ENCODE results near the gene BRICD5. TPM values are rescaled to one million over a fixed set of nuclear protein-coding genes. Genes with fewer than 3 reads are reported as not detected.

Gene BRICD5
- total and polyA plus RNA-seq, 4 experiments from 2014 or later = 0.39 to 33.4 (median 32.4) TPM; not detected in 1

GRCh38 chr16:2198283-2198682 is 12.4 kb downstream of the BRICD5 start:
- ChIA-PET CTCF (ENCODE audit: partially characterized antibody) (interaction anchor here (1.0 kb wide), 1 partner anchor 53 kb away, joined by 4 read pairs; the partner anchor contains the start of gene ECI1), POLR2A (ENCODE audit: partially characterized antibody) (interaction anchor here (0.6 kb wide), 1 partner anchor 10 kb away, joined by 3 read pairs; no protein-coding TSS in a partner anchor)
- Mint-ChIP-seq H3K4me3 (peak overlapping the region in 6 of 8 donors; percentile 6 to 67 (median 56)), H3K4me1 (peaks cover 2 to 13% (median 7%) of the 10 kb centered on the region in 4 donors), H3K27ac (no peak overlapping the region), H3K27me3 (peaks cover 16 to 17% of the 10 kb centered on the region in 2 donors), H3K9me3 (no peaks in the 10 kb centered on the region), H3K36me3 (no peaks in the 10 kb centered on the region)
- Histone ChIP-seq H3K27me3 (ENCODE audit: insufficient read depth, low read length) (peaks cover 30% of the 10 kb centered on the region), H3K4me1 (ENCODE audit: insufficient read depth, low read length) (peaks cover 11% of the 10 kb centered on the region), H3K36me3 (ENCODE audit: insufficient read depth, low read length) (no peaks in the 10 kb centered on the region), H3K9me3 (ENCODE audit: control insufficient read depth in 1 of 2, low read length in 2 of 2) (no peaks in the 10 kb centered on the region), H3K4me3 (ENCODE audit: low read length in 2 of 2) (no peak overlapping the region), H3K27ac (ENCODE audit: low read depth, low read length) (no peak overlapping the region)
- intact Hi-C loops (cut with micrococcal nuclease) = no loop called here
- DNase-seq = no peak

- peak overlapping the region in 6 of 8 donors; percentile 27 to 67 (median 56) for H3K4me3 Mint-ChIP-seq
These were observed 12.9 kb downstream of the BRICD5 start for GRCh38 chr16:2197765-2198164.

GRCh38 chr16:2196981-2197511 is 13.6 kb downstream of the BRICD5 start:
- Histone ChIP-seq H3K4me1 (ENCODE audit: insufficient read depth, low read length) (peaks cover 11% of the 10 kb centered on the region), H3K9me3 (ENCODE audit: control insufficient read depth in 1 of 2, low read length in 2 of 2) (no peaks in the 10 kb centered on the region), H3K27ac (ENCODE audit: low read depth, low read length) (no peak overlapping the region), H3K36me3 (ENCODE audit: insufficient read depth, low read length) (no peaks in the 10 kb centered on the region), H3K4me3 (ENCODE audit: low read length in 2 of 2) (no peak overlapping the region), H3K27me3 (ENCODE audit: insufficient read depth, low read length) (peaks cover 30% of the 10 kb centered on the region)
- intact Hi-C loops (cut with micrococcal nuclease) = no loop called here
- H3K9me3 Mint-ChIP-seq = no peaks in the 10 kb centered on the region
- DNase-seq = no peak
- H3K4me3 Mint-ChIP-seq = peak overlapping the region in 7 of 8 donors; percentile 17 to 62 (median 43)
- no peak overlapping the region for H3K27ac Mint-ChIP-seq
- H3K27me3 Mint-ChIP-seq = peaks cover 17 to 19% of the 10 kb centered on the region in 2 donors
- CTCF ChIA-PET (ENCODE audit: partially characterized antibody) = no interaction called here
- POLR2A ChIA-PET (ENCODE audit: partially characterized antibody) = interaction anchor here (1.5 to 3.6 kb wide), 2 partner anchors 8 to 18 kb away, joined by 3 to 24 read pairs; partner anchors contain the start of genes MLST8 and PGP
- no peaks in the 10 kb centered on the region for H3K36me3 Mint-ChIP-seq
- H3K4me1 Mint-ChIP-seq = peaks cover 2 to 13% (median 7%) of the 10 kb centered on the region in 4 donors

More at GRCh38 chr16:2197765-2198164, 12.9 kb downstream of the BRICD5 start:
- peaks cover 2 to 13% (median 7%) of the 10 kb centered on the region in 4 donors for H3K4me1 Mint-ChIP-seq
- peaks cover 30% of the 10 kb centered on the region for H3K27me3 ChIP-seq (ENCODE audit: insufficient read depth, low read length)
- no peaks in the 10 kb centered on the region for H3K36me3 Mint-ChIP-seq
- peaks cover 16 to 17% of the 10 kb centered on the region in 2 donors for H3K27me3 Mint-ChIP-seq
- H3K4me3 ChIP-seq (ENCODE audit: low read length in 2 of 2) = no peak overlapping the region
- ChIA-PET CTCF (ENCODE audit: partially characterized antibody) (interaction anchor here (1.0 kb wide), 1 partner anchor 54 kb away, joined by 4 read pairs; the partner anchor contains the start of gene ECI1), POLR2A (ENCODE audit: partially characterized antibody) (interaction anchor here (0.6 to 1.5 kb wide), 2 partner anchors 10 to 17 kb away, joined by 3 read pairs; partner anchors contain the start of gene PGP)
- H3K36me3 ChIP-seq (ENCODE audit: insufficient read depth, low read length) = no peaks in the 10 kb centered on the region
- no peak overlapping the region for H3K27ac ChIP-seq (ENCODE audit: low read depth, low read length)
- no peaks in the 10 kb centered on the region for H3K9me3 Mint-ChIP-seq
- H3K9me3 ChIP-seq (ENCODE audit: control insufficient read depth in 1 of 2, low read length in 2 of 2) = no peaks in the 10 kb centered on the region
- intact Hi-C loops (cut with micrococcal nuclease) = no loop called here
- peaks cover 11% of the 10 kb centered on the region for H3K4me1 ChIP-seq (ENCODE audit: insufficient read depth, low read length)
- DNase-seq = no peak
- peak overlapping the region in 1 of 7 donors; percentile 19 for H3K27ac Mint-ChIP-seq

- peaks cover 30% of the 10 kb centered on the region for H3K27me3 ChIP-seq (ENCODE audit: insufficient read depth, low read length)
- CTCF ChIA-PET (ENCODE audit: partially characterized antibody) = interaction anchor here (1.8 to 3.3 kb wide), 2 partner anchors 29 to 55 kb away, joined by 6 to 42 read pairs; partner anchors contain the start of gene ECI1
- intact Hi-C loops (cut with micrococcal nuclease) = no loop called here
- Mint-ChIP-seq H3K4me3 (peak within 1 kb of the TSS in 7 of 8 donors; percentile 40 to 62 (median 44)), H3K27me3 (peaks cover 17 to 19% of the 10 kb centered on the region in 2 donors), H3K27ac (no peak within 1 kb of the TSS), H3K9me3 (no peaks in the 10 kb centered on the region), H3K36me3 (no peaks in the 10 kb centered on the region), H3K4me1 (peaks cover 2 to 13% (median 7%) of the 10 kb centered on the region in 4 donors)
- POLR2A ChIA-PET (ENCODE audit: partially characterized antibody) = interaction anchor here (1.5 to 3.6 kb wide), 3 partner anchors 8 to 55 kb away, joined by 3 to 29 read pairs (median 24); partner anchors contain the start of genes ECI1, MLST8 and PGP
- peak within 1 kb of the TSS in 1 of 2 donors; percentile 31 for H3K4me3 ChIP-seq (ENCODE audit: low read length in 2 of 2)
- peaks cover 11% of the 10 kb centered on the region for H3K4me1 ChIP-seq (ENCODE audit: insufficient read depth, low read length)
- no peak within 1 kb of the TSS for H3K27ac ChIP-seq (ENCODE audit: low read depth, low read length)
- no peaks in the 10 kb centered on the region for H3K36me3 ChIP-seq (ENCODE audit: insufficient read depth, low read length)
- no peaks in the 10 kb centered on the region for H3K9me3 ChIP-seq (ENCODE audit: control insufficient read depth in 1 of 2, low read length in 2 of 2)
- no peak for DNase-seq
These were observed 14.3 kb downstream of the BRICD5 start, which contains the start of gene CASKIN1 for GRCh38 chr16:2196162-2196980. CASKIN1 (minus strand) TSS chr16:2196605; CDS start chr16:2196432, 173 bp downstream.

- Histone ChIP-seq H3K4me1 (ENCODE audit: insufficient read depth, low read length) (peaks cover 11% of the 10 kb centered on the region), H3K9me3 (ENCODE audit: control insufficient read depth in 1 of 2, low read length in 2 of 2) (no peaks in the 10 kb centered on the region), H3K36me3 (ENCODE audit: insufficient read depth, low read length) (no peaks in the 10 kb centered on the region), H3K4me3 (ENCODE audit: low read length in 2 of 2) (peak overlapping the region in 1 of 2 donors; percentile 31), H3K27me3 (ENCODE audit: insufficient read depth, low read length) (peaks cover 30% of the 10 kb centered on the region), H3K27ac (ENCODE audit: low read depth, low read length) (no peak overlapping the region)
- CTCF ChIA-PET (ENCODE audit: partially characterized antibody) = interaction anchor here (0.9 to 3.3 kb wide), 18 partner anchors 20 to 306 kb away, joined by 3 to 42 read pairs (median 6); partner anchors contain the start of genes ECI1 and TEDC2
- Mint-ChIP-seq H3K9me3 (no peaks in the 10 kb centered on the region), H3K4me3 (peak overlapping the region in 4 of 8 donors; percentile 15 to 49 (median 30)), H3K27ac (peak overlapping the region in 1 of 7 donors; percentile 55), H3K36me3 (no peaks in the 10 kb centered on the region), H3K27me3 (peaks cover 17 to 19% of the 10 kb centered on the region in 2 donors), H3K4me1 (peaks cover 2 to 13% (median 7%) of the 10 kb centered on the region in 4 donors)
- no peak for DNase-seq
- intact Hi-C loops (cut with micrococcal nuclease) = loop anchor here (1.0 to 2.0 kb wide), 5 partner anchors 39 to 292 kb away; partner anchors contain the start of genes ABCA3, ECI1 and RNPS1
- POLR2A ChIA-PET (ENCODE audit: partially characterized antibody) = interaction anchor here (1.1 to 3.6 kb wide), 6 partner anchors 9 to 306 kb away, joined by 5 to 29 read pairs (median 10); partner anchors contain the start of genes ECI1, MLST8, PGP and TEDC2
These were observed 15.1 kb downstream of the BRICD5 start for GRCh38 chr16:2195322-2196161.

- no peak overlapping the region for H3K4me3 ChIP-seq (ENCODE audit: low read length in 2 of 2)
- intact Hi-C loops (cut with micrococcal nuclease) = loop anchor here (1.0 to 2.0 kb wide), 5 partner anchors 39 to 292 kb away; partner anchors contain the start of genes ABCA3, ECI1 and RNPS1
These were observed 15.8 kb downstream of the BRICD5 start for GRCh38 chr16:2194852-2195321.

More at GRCh38 chr16:2194852-2195321, 15.8 kb downstream of the BRICD5 start:
- H3K4me1 ChIP-seq (ENCODE audit: insufficient read depth, low read length) = peaks cover 11% of the 10 kb centered on the region
- no peaks in the 10 kb centered on the region for H3K9me3 Mint-ChIP-seq
- CTCF ChIA-PET (ENCODE audit: partially characterized antibody) = interaction anchor here (0.7 to 3.3 kb wide), 21 partner anchors 21 to 307 kb away, joined by 3 to 42 read pairs (median 5); partner anchors contain the start of genes ABCA3, ECI1 and TEDC2
- H3K36me3 ChIP-seq (ENCODE audit: insufficient read depth, low read length) = no peaks in the 10 kb centered on the region
- DNase-seq = peak; percentile 55 to 61 (median 57)
- peak overlapping the region in 1 of 7 donors; percentile 55 for H3K27ac Mint-ChIP-seq
- H3K4me3 Mint-ChIP-seq = peak overlapping the region in 4 of 8 donors; percentile 49 to 80 (median 64)
- no peaks in the 10 kb centered on the region for H3K9me3 ChIP-seq (ENCODE audit: control insufficient read depth in 1 of 2, low read length in 2 of 2)
- POLR2A ChIA-PET (ENCODE audit: partially characterized antibody) = interaction anchor here (1.0 to 3.6 kb wide), 7 partner anchors 10 to 306 kb away, joined by 3 to 29 read pairs (median 9); partner anchors contain the start of genes ECI1, MLST8, PGP and TEDC2
- H3K27ac ChIP-seq (ENCODE audit: low read depth, low read length) = no peak overlapping the region
- peaks cover 15 to 19% of the 10 kb centered on the region in 2 donors for H3K27me3 Mint-ChIP-seq
- peaks cover 30% of the 10 kb centered on the region for H3K27me3 ChIP-seq (ENCODE audit: insufficient read depth, low read length)
- peaks cover 2 to 13% (median 7%) of the 10 kb centered on the region in 4 donors for H3K4me1 Mint-ChIP-seq
- no peaks in the 10 kb centered on the region for H3K36me3 Mint-ChIP-seq
